Globus pallidus (tissue), 1 donor: ENCODE data around the gene COQ10B.

Source experiments
- DNase-seq: peaks from one replicate; pipeline ENCODE4 v3.0.0-alpha.2; 2015; ENCODE audit warnings: low spot score

The COQ10B gene

DNA sequence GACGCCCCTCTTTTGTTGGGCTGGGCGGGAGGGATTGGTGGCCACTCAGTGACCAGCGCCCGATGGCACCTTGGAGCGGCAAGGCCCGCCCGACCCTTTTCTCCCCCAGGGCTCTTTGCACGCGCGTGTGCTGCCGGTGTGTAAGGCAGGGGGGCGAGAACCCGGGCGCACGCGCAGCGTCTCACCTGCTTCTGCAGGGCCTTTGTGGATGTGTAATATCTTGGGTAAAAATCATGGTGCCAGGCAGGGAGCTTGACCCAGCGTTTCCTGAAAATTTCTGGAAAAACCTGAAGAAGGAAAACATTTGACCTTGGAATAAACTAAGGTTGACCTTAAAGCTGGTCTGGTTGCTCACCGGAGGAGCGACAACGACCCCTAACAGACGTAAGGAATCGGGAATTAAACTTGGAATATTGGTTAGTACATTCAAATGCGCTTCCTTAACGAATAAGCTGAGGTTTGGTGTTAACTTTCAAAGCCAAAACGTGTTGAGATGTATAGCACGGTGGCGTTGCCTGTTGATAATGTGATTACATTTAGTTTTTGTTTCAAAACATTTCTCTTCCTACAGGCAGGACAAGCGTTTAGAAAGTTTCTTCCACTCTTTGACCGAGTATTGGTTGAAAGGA lies 47.3 kb downstream of the COQ10B start:
- no peak for DNase-seq

DNA sequence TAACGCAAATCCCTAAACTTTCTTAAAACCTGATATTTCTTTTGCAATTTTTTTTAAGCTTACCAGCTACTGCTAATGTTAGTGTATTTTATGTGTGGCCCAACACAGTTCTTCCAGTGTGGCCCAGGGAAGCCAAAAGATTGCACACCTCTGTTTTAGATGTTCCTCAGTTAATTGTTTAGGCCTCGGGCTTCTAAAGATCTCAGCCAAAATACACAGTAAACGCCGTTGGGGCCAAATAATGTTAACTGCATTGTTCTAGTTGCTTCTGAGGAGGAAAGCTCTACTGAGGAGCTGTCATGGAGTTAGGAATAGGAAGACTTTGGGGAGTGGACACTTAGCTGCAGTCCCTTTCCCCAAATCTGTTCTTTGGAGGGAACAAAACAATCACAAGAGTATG lies 48.8 kb downstream of the COQ10B start:
- no peak for DNase-seq

DNA sequence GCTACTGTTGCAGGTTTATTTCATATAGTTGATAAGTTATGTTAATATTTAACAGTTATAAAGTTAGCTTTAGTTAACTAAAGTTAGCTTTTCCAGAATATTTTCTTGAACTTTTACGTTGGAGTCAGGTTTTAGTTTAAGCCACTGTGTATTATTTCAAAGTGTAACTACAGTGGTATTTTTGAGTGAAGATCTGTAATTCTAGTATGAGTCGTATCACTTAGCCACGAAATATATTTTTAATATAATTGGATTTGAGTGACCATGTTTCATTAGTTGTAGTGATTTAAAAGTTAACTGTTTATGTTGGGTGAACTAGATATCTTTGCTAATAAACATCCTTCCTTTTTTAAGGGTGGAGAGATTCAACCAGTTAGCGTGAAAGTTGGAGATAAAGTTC lies 49.3 kb downstream of the COQ10B start:
- no peak for DNase-seq

DNA sequence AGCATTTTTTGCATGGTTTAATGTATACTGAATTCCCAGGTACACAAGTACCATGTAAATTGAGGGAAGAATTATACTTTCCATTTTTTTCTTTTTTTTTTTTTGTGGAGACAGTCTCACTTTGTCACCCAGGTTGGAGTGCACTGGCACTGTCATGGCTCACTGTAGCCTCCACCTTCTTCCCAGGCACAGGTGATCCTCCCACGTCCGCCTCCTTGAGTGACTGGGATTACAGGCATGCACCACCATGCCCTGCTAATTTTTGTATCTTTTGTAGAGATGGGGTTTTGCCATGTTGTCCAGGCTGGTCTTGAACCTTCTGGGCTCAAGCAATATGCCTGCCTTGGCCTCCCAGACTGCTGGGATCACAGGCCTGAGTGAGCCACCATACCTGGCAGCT lies 50.6 kb downstream of the COQ10B start:
- no peak for DNase-seq

DNA sequence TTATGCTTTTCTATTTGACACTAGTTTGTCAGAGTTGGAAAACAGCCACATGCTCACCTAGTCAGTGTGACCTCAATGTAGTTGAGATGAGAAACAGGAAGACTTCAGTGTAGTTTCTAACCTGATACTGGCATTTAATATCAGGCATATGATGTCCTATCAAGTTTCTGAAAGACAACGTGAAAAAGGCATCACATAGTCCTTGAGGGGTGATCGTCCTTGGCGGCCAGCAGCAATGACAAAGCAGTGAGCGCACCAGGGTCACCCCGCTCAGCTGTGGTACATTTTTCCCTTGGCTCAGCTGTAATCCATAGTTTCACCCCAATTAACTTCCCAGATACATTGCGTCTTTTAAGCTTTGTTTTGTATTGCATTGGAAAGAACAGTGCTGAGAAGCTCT lies 51.2 kb downstream of the COQ10B start:
- DNase-seq: no peak

DNA sequence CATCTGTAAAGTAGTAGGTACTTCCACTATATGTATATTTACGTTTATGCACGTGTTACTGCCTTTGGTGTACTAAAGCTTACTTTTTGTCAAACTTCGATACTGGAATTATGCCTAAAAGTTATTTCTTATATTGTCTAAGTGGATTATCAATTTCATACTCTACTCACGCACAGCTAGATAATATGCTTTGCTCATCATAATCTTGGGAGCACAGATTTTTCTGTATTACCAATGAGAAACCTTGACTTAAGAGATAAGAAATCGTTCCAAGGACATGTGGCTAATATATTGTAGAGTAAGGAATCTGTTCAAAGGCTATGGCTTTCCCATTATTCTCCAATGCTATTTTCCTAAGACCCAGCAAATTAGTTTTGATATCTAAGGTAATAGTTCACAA lies 53.3 kb downstream of the COQ10B start:
- DNase-seq: no peak

DNA sequence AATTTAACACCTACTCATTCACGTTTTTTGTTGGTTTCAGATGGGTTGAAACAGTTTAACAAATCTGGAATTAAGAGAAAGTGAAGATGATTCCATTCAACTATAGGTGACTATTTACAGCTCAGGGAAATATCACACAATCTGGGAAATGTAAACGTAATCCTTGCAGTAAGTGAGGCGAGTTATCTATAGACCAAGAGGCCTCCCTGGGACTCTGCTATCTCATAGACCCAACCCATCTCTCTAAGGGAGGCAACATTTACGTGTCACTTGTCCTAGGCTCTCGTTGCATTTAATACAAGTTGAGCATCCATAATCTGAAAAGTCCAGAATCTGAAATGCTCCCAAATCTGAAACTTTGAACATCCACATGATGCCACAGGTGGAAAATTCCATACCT lies 60.6 kb downstream of the COQ10B start:
- no peak for DNase-seq

DNA sequence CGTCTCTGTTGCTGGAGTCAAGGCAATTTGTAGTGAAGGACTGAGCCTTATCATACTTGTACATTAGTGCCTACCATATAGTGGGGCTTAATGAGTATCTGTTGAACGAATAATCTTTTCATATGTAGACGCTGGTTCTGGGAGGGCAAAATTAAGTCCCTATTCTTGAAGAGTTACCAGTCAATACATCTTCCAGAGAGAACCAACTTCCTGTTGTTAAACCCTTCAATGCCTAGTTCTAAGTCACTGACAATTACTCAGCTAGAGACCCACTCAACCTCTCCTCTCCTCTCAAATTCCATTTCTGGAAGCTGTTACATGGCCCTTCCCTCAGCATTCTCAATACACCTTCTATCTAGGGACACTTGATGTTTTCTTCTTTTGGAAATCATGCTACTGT lies 61.4 kb downstream of the COQ10B start:
- no peak for DNase-seq

DNA sequence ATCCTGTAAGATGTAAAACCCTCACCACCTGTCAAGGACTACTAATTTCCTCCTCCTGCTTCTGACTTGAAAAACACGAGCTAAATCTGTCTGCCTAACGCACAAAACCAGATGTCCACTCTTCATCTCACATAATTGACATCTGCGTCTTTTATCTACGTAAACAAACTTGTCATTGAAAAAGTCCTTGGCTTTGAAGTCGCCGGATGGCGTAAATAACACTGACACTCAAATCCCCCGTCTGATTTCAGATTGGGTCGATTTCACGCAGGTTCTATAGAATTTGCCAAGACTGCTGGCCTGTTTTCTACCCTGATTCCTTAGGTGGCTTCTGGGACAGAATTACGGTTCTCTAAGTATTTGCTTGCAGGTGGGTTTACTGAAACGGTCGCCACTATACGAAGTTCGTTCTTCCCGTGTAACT lies 62.0 kb downstream of the COQ10B start:
- DNase-seq: peak; percentile 68

DNA sequence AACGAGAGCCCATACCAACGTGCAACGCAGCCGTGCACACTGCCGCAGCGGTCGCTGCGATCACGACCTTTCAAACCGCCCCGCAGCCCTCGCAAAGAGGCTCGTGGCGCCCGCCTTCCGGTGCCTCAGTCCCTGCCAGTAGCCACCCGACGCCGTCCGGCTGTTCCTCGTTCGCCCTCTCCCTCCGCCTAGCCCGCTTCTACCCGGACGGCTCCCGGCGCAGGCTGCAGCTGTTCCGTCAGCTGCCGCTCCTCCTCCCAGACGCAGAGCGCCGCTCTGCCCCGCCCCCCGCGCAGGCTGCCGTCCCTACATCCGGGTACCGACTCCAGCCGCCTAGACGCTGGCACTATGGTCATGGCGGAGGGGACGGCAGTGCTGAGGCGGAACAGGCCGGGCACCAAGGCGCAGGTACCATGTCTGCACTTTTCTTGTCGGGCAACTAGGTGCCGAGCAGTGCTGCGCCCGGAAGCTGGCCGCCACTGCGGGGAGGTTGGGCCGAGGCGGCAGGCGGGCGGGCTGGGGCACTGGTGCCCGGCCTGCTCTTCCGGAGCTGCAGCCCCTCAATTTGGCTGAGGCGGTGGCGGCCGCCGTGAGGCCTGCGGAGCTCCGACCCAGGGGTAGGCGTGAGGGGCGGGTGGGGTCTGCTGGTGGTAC lies 62.5 kb downstream of the COQ10B start, which contains the start of gene MOB4:
MOB4 (plus strand) TSS at position 328 of the 654 bp plus-strand sequence; CDS start at position 349, 21 bp downstream.
- peak; percentile 95 for DNase-seq

DNA sequence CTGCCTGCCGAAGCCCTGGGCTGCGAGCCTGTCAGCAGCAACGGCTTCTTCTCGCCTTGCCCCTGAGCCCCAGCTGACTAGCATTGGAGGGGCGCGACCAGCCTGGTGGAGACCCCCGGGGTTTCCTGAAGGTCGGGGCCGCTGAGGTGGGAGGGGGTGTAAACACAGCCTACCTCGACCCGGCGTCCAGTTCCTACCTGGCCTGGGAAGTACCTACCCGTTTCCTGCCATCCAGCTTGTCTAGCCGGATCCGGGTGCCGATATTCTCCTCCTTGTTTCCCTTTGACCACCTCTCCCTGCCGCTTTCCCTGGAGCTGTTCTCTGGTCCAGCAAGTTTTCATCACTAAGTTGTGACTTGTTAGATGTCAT lies 63.0 kb downstream of the COQ10B start:
- DNase-seq: no peak

DNA sequence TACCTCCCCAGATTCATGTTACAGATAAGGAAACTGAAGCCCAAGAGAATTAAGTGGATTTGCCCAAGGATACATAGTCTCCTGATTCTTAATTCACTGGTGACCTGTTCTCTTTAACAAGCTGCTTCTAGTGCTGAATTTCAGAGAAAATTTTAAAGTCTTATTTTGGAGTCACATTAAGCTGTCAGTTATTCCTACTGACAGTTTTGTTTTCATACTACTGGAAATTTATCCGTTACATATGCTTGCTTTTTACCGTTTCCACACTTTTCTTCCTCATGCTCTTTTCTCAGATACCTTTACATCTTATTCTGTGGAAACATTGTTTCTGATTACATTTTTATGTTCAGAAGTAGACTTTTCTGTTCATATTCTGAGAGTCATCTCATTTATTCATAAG lies 63.8 kb downstream of the COQ10B start:
- no peak for DNase-seq
